HEK293T (cell line): ENCODE data around the gene TSPAN16.

Experiments used
- CTCF ChIA-PET: fragments of 350-600 bp; formaldehyde crosslinking; extraction: SDS; loops from one replicate; lab custom pipeline; 2021; ENCODE audit warnings: antibody characterized with exemption, inconsistent platforms; lab: Yijun Ruan, JAX
- POLR2A ChIA-PET: fragments of 350-600 bp; formaldehyde crosslinking; extraction: SDS; loops from one replicate; lab custom pipeline; 2020; ENCODE audit warnings: antibody characterized with exemption, inconsistent platforms; lab: Yijun Ruan, JAX
- DNase-seq: peaks from one replicate; pipeline ENCODE4 v3.0.0; 2012; ENCODE audit warnings: mixed read lengths; ENCODE audit errors: extremely low spot score
- ARNT ChIP-seq: fragments of 450-650 bp; IDR thresholded peaks from 2 replicates; pipeline ENCODE4 v1.6.1; 2017; ENCODE audit warnings: mild to moderate bottlenecking
- BHLHE40 ChIP-seq: fragments of 450-650 bp; IDR thresholded peaks from 2 replicates; pipeline ENCODE4 v1.6.1; 2016; ENCODE audit warnings: mild to moderate bottlenecking, moderate library complexity, borderline replicate concordance
- CTBP1 ChIP-seq: fragments of 450-650 bp; IDR thresholded peaks from 2 replicates; pipeline ENCODE4 v1.6.1; 2016; ENCODE audit warnings: borderline replicate concordance
- ELF4 ChIP-seq: fragments of 450-650 bp; IDR thresholded peaks from 2 replicates; pipeline ENCODE4 v1.6.1; 2017; ENCODE audit warnings: antibody characterized with exemption
- FOXA1 ChIP-seq: fragments of 450-650 bp; IDR thresholded peaks from 2 replicates; pipeline ENCODE4 v1.6.1; 2016; ENCODE audit warnings: mild to moderate bottlenecking
- FOXK2 ChIP-seq: fragments of 450-650 bp; IDR thresholded peaks from 2 replicates; pipeline ENCODE4 v1.6.1; 2016; ENCODE audit warnings: mild to moderate bottlenecking
- FOXM1 ChIP-seq: fragments of 450-650 bp; IDR thresholded peaks from 2 replicates; pipeline ENCODE4 v1.6.1; 2017; ENCODE audit warnings: mild to moderate bottlenecking, borderline replicate concordance
- HDGF ChIP-seq: fragments of 450-650 bp; IDR thresholded peaks from 2 replicates; pipeline ENCODE4 v1.6.1; 2017; ENCODE audit warnings: antibody characterized with exemption, borderline replicate concordance
- L3MBTL2 ChIP-seq: fragments of 450-650 bp; conservative IDR thresholded peaks from 2 replicates; pipeline ENCODE4 v1.6.1; 2016; ENCODE audit warnings: mild to moderate bottlenecking
- LEF1 ChIP-seq: fragments of 450-650 bp; IDR thresholded peaks from 2 replicates; pipeline ENCODE4 v1.6.1; 2017; ENCODE audit warnings: mild to moderate bottlenecking, borderline replicate concordance
- NFRKB ChIP-seq: fragments of 450-650 bp; IDR thresholded peaks from 2 replicates; pipeline ENCODE4 v1.6.1; 2016; ENCODE audit warnings: mild to moderate bottlenecking, moderate library complexity
- PKNOX1 ChIP-seq: fragments of 450-650 bp; IDR thresholded peaks from 2 replicates; pipeline ENCODE4 v1.6.1; 2016
- SP1 ChIP-seq: fragments of 450-650 bp; IDR thresholded peaks from 2 replicates; pipeline ENCODE4 v1.6.1; 2017
- SUZ12 ChIP-seq: fragments of 450-650 bp; IDR thresholded peaks from 2 replicates; pipeline ENCODE4 v1.6.1; 2016; ENCODE audit warnings: mild to moderate bottlenecking
- TARDBP ChIP-seq: fragments of 450-650 bp; IDR thresholded peaks from 2 replicates; pipeline ENCODE4 v1.6.1; 2016
- ZNF384 ChIP-seq: fragments of 450-650 bp; IDR thresholded peaks from 2 replicates; pipeline ENCODE4 v1.6.1; 2016

Gene TSPAN16

GRCh38 chr19:11359421-11359820 lies 63.5 kb downstream of the TSPAN16 start:
- TF ChIP-seq PKNOX1 (no peak), FOXK2 (no peak), ARNT (no peak), ELF4 (no peak), LEF1 (no peak), BHLHE40 (no peak), HDGF (no peak), TARDBP (no peak), NFRKB (no peak), SUZ12 (no peak), CTBP1 (no peak), ZNF384 (no peak)
- ChIA-PET POLR2A (interaction anchor here (1.0 kb wide), 1 partner anchor 13 kb away, joined by 3 read pairs; the partner anchor contains the start of genes CCDC159 and TMEM205), CTCF (no interaction called here)
- DNase-seq = no peak

GRCh38 chr19:11361037-11361770 lies 65.2 kb downstream of the TSPAN16 start:
- peak; percentile 64 for DNase-seq
- ChIA-PET CTCF (interaction anchor here (1.1 to 1.3 kb wide), 2 partner anchors 20 to 67 kb away, joined by 4 to 5 read pairs; no protein-coding TSS in a partner anchor), POLR2A (interaction anchor here (0.9 to 1.8 kb wide), 5 partner anchors 9 to 65 kb away, joined by 3 to 14 read pairs (median 4); partner anchors contain the start of genes CCDC159, SWSAP1, TMEM205 and TSPAN16)
- TF ChIP-seq BHLHE40 (no peak), CTBP1 (no peak), ELF4 (no peak)

GRCh38 chr19:11361771-11362731 lies 66.1 kb downstream of the TSPAN16 start:
- ChIA-PET CTCF (interaction anchor here (1.1 kb wide), 1 partner anchor 19 kb away, joined by 5 read pairs; no protein-coding TSS in a partner anchor), POLR2A (interaction anchor here (0.9 to 1.8 kb wide), 4 partner anchors 12 to 65 kb away, joined by 3 to 14 read pairs (median 4); partner anchors contain the start of genes CCDC159, SWSAP1, TMEM205 and TSPAN16)
- no peak for TF ChIP-seq FOXM1
- no peak for TF ChIP-seq HDGF
- TF ChIP-seq LEF1 = no peak
- no peak for TF ChIP-seq NFRKB
- TF ChIP-seq ZNF384 = no peak
- no peak for TF ChIP-seq TARDBP
- TF ChIP-seq FOXA1 = no peak
- no peak for TF ChIP-seq L3MBTL2
- no peak for TF ChIP-seq ELF4
- no peak for TF ChIP-seq SUZ12
- no peak for TF ChIP-seq CTBP1
- TF ChIP-seq SP1 = no peak
- DNase-seq = no peak

GRCh38 chr19:11363881-11364280 lies 67.9 kb downstream of the TSPAN16 start:
- ChIA-PET POLR2A (interaction anchor here (1.0 kb wide), 1 partner anchor 11 kb away, joined by 4 read pairs; the partner anchor contains the start of gene SWSAP1), CTCF (no interaction called here)
- no peak for TF ChIP-seq SUZ12
- TF ChIP-seq FOXK2 = no peak
- TF ChIP-seq FOXM1 = no peak
- no peak for TF ChIP-seq ARNT
- TF ChIP-seq TARDBP = no peak
- TF ChIP-seq SP1 = no peak
- no peak for TF ChIP-seq FOXA1
- TF ChIP-seq ELF4 = no peak
- TF ChIP-seq LEF1 = no peak
- DNase-seq = no peak

GRCh38 chr19:11364296-11364904 lies 68.4 kb downstream of the TSPAN16 start:
- ChIA-PET POLR2A (no interaction called here), CTCF (no interaction called here)
- TF ChIP-seq FOXM1 (no peak), BHLHE40 (no peak), LEF1 (no peak), SUZ12 (no peak), ARNT (no peak), SP1 (no peak), TARDBP (no peak), ZNF384 (no peak), PKNOX1 (no peak), FOXA1 (no peak), L3MBTL2 (no peak), ELF4 (no peak), NFRKB (no peak), HDGF (no peak), FOXK2 (no peak)
- no peak for DNase-seq
